ENCODE measurements around the gene SMIM15.

DNA sequence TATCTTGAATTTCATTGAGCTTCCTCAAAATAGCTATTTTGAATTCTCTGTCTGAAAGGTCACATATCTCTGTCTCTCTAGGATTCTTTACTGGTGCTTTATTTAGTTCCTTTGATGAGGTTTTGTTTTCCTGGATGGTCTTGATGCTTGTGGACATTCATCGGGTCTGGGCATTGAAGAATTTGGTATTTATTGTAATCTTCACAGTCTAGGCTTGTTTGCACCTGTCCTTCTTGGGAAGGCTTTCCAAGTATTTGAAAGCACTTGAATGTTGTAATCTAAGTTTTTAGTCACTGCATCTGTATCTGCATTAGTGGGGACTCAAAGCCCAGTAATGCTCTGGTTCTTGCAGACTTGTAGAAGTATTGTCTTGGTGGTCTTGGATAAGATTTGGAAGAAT is 47.8 kb downstream of the SMIM15 start:
- no peak for TF ChIP-seq CTCF (IDR thresholded peaks at IDR 0.05)
- no peak for TF ChIP-seq EP300 (IDR thresholded peaks at IDR 0.05; ENCODE audit: borderline replicate concordance in 1 of 2, low read depth in 1 of 2, low read length in 1 of 2)
- no peak for TF ChIP-seq MXI1 (IDR thresholded peaks at IDR 0.05; ENCODE audit: low read depth, low read length)
